HG03097 (cell line): ENCODE measurements around the gene PRKCB.
"Not testable (repeated sequence)": the region's sequence is repeated elsewhere in the genome, so short reads cannot be mapped to it uniquely, and the experiment has no call there.

Source experiments
- ATAC-seq: cut with Tn5 transposase; IDR thresholded peaks from one replicate; pipeline ENCODE4 v1.9.1; 2021; ENCODE audit not compliant: unreplicated experiment, low FRiP score

Gene PRKCB

GRCh38 chr16:24145927-24146326 is 310.1 kb downstream of the PRKCB start:
- no peak for ATAC-seq

- no peak for ATAC-seq
Observed at GRCh38 chr16:24146518-24146917, 310.7 kb downstream of the PRKCB start.

GRCh38 chr16:24149102-24149501 is 313.3 kb downstream of the PRKCB start:
- no peak for ATAC-seq

- ATAC-seq: no peak
Observed at GRCh38 chr16:24150282-24150681, 314.5 kb downstream of the PRKCB start.

- ATAC-seq: no peak
Observed at GRCh38 chr16:24151482-24151939, 315.7 kb downstream of the PRKCB start.

GRCh38 chr16:24152048-24152447 is 316.3 kb downstream of the PRKCB start:
- not testable (repeated sequence) for ATAC-seq

GRCh38 chr16:24152826-24153225 is 317.0 kb downstream of the PRKCB start:
- no peak for ATAC-seq

- ATAC-seq: no peak
Observed at GRCh38 chr16:24156777-24157176, 321.0 kb downstream of the PRKCB start.

GRCh38 chr16:24163935-24164334 is 328.2 kb downstream of the PRKCB start:
- no peak for ATAC-seq

GRCh38 chr16:24164416-24164815 is 328.6 kb downstream of the PRKCB start:
- ATAC-seq: no peak

GRCh38 chr16:24165273-24165672 is 329.5 kb downstream of the PRKCB start:
- no peak for ATAC-seq

GRCh38 chr16:24166661-24167528 is 331.1 kb downstream of the PRKCB start:
- ATAC-seq: no peak

- no peak for ATAC-seq
Observed at GRCh38 chr16:24168856-24169255, 333.1 kb downstream of the PRKCB start.

- ATAC-seq: no peak
Observed at GRCh38 chr16:24170407-24170806, 334.6 kb downstream of the PRKCB start.

GRCh38 chr16:24174504-24174903 is 338.7 kb downstream of the PRKCB start:
- no peak for ATAC-seq

- no peak for ATAC-seq
Observed at GRCh38 chr16:24174957-24175356, 339.2 kb downstream of the PRKCB start.

- ATAC-seq: no peak
Observed at GRCh38 chr16:24178496-24178895, 342.7 kb downstream of the PRKCB start.

GRCh38 chr16:24180451-24180850 is 344.7 kb downstream of the PRKCB start:
- ATAC-seq: no peak

GRCh38 chr16:24188021-24188542 is 352.3 kb downstream of the PRKCB start:
- no peak for ATAC-seq

- no peak for ATAC-seq
Observed at GRCh38 chr16:24188751-24189318, 353.1 kb downstream of the PRKCB start.

GRCh38 chr16:24189941-24190340 is 354.2 kb downstream of the PRKCB start:
- no peak for ATAC-seq

GRCh38 chr16:24191876-24192402 is 356.2 kb downstream of the PRKCB start:
- no peak for ATAC-seq
